IPS-NIHi7 (cell line): Measurements from ENCODE around the gene CCDC9.
"Not testable (repeated sequence)": the region's sequence is repeated elsewhere in the genome, so short reads cannot be mapped to it uniquely, and the experiment has no call there.

Experiments
- DNase-seq: peaks from one replicate; pipeline ENCODE4 v3.0.0; 2012; ENCODE audit warnings: mixed read lengths; ENCODE audit errors: extremely low spot score

The CCDC9 gene

GRCh38 chr19:47232422-47233211 is 23.7 kb upstream of the CCDC9 start:
- DNase-seq: no peak

GRCh38 chr19:47236072-47236675 is 20.2 kb upstream of the CCDC9 start:
- DNase-seq: no peak

GRCh38 chr19:47239152-47239551 is 17.2 kb upstream of the CCDC9 start:
- no peak for DNase-seq

DNA sequence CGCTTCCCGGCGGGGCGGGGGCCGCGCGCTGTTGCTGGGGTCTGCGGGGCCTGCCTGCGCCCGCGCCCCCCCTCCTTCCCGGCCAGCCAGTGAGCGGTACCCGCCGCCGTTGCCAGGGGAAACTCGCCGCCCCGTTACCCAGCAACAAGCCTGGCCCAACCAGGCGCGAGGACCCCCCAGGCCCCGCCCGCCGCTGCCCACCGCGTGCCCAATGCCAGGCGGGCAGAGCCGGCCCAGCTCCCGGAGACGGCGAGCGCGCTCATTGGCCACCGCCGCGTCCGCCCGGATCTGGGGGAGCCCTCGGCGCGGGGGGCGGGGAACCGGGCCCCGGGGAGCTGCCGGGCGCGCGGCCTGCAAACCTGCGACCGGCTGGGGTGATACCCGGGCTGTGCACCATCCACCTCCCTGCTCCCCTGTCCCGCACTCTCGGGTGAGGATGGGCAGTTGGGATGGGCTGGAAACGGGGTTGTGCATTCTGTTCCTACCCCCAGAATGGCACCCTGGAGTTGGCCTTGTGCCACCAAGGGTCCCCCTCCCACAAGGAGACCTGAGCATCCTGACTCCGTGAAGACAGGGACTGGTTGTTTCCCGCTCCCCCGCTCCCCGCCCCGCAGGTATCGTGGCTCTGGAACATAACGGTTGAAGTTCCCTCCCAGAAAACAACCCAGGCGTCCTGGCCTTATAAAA is 16.6 kb upstream of the CCDC9 start:
- DNase-seq: peak; percentile 46

- no peak for DNase-seq
Observed at GRCh38 chr19:47240556-47240955, 15.8 kb upstream of the CCDC9 start.

DNA sequence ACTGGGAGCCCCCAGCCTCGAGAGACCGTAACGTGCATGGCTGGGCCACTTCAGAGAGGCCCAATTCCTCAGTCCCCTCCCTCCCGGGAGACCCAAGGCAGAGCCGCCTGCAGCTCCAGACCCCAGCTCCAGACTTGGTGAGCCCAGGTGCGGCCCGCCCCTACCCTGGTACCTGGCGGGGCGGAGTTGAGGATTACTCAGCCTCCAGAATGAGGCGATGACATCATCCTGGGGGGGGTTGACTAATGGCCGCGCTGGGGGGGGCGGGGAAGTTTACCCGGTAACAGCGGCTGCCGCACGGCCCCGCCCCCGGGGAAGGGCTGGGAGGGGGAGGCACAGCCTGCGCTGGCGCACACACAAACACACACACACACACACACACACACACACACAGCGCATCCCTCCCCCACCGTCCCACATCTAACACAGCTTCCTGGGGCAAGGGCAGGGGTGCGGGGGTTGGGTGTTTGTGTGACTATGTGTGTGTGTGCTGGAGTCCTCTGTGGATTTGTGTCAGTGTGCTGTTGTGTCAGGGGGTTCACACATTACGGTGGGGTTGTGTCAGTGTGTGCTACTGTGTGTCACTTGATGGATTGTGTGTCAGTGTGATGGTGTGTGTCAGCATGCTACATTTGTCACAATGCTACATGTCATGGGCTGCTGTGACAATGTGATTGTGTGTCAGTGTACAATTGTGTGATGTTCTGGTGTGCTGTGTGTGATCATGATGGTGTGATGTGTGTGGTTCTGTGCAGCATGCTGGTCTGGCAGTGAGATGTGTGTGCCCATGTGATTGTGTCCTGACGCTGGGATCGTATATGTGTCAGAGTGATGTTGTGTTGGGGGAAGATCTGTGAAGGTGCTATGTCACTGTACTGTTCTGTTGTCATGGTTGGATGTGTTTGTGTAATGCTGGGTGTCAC is 15.1 kb upstream of the CCDC9 start:
- peak; percentile 76 for DNase-seq

DNA sequence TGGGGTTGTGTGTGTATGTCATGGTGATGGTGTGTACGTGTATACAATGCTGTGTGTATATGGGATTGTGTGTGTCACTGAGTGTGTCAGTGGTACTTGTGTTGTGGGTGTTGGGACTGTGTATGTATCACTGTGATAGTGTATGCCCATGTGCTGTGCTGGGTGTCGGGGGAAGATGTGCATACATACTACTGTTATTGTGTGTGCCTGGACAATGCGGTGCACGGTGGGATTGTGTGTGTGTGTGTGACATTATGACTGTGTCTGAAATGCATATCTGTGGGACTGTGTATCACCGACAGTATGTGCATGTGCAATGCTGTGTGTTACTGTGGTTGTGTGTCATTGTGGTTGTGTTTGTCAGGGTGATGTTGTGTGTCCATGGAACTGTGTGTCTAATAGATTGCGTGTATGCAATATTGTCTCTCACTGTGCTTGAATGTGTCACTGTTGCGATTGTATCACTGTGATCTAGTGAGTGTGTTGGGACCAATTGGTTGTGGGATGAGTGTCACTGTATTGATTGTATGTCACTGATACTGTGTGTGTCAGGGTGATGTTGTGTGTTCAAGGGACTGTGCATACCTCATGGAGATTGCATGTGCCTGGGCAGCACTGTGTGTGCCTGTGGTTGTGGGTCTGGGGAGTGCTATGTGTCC is 14.3 kb upstream of the CCDC9 start:
- DNase-seq: no peak

DNA sequence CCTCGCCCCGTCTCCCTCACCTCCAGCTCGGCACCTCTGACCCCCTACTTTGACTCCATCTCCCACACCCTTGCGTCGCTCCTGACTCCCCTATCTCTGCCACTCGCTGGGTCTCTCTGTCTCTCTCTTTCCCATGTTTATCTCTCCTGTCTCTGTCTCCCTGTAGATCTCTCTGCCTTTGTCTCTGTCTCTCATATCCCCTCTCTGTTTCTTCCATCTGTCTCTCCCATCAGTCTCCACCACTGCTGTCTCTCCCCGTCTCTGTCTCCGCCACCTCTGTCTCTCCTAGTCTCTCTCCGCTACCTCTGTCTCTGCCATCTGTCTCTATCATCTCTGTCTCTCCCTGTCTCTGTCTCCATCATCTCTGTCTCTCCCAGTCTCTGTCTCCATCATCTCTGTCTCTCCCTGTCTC is 13.0 kb upstream of the CCDC9 start:
- no peak for DNase-seq

GRCh38 chr19:47243776-47244547 is 12.4 kb upstream of the CCDC9 start:
- DNase-seq: peak; percentile 82

- DNase-seq: peak; percentile 48
Observed at GRCh38 chr19:47247308-47247990, 8.9 kb upstream of the CCDC9 start.

DNA sequence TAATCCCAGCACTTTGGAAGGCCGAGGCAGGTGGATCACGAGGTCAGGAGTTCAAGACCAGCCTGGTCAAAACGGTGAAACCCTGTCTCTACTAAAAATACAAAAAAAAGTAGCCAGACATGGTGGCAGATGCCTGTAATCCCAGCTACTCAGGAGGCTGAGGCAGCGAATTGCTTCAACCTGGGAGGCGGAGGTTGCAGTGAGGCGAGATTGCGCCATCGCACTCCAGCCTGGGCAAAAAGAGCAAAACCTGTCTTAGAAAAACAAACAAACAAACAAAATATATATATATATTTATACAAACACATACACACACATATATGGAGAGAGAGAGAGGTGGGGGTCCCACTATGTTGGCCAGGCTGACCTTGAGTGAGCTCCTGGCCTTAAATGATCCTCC is 3.3 kb upstream of the CCDC9 start:
- not testable (repeated sequence) for DNase-seq

GRCh38 chr19:47253467-47253881 is 2.9 kb upstream of the CCDC9 start:
- no peak for DNase-seq

DNA sequence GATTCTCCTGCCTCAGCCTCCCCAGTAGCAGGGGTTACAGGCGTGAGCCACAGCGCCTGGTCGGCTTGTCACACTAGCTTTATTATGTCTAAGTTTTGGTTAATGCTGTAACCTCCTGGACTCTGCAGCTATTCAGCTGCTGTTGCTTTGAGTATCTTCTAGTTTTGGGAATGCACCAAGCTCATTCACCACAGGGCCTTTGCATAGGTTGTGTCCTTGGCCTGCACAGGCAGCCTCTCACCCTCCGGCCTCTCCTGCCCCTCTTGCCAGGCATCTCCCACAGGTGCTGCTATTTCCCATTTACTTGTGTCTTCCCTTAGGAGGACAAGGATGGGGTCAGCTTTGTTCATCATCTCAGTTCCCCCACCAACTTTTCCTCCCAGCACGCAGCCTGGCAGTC is 2.4 kb upstream of the CCDC9 start:
- DNase-seq: no peak

DNA sequence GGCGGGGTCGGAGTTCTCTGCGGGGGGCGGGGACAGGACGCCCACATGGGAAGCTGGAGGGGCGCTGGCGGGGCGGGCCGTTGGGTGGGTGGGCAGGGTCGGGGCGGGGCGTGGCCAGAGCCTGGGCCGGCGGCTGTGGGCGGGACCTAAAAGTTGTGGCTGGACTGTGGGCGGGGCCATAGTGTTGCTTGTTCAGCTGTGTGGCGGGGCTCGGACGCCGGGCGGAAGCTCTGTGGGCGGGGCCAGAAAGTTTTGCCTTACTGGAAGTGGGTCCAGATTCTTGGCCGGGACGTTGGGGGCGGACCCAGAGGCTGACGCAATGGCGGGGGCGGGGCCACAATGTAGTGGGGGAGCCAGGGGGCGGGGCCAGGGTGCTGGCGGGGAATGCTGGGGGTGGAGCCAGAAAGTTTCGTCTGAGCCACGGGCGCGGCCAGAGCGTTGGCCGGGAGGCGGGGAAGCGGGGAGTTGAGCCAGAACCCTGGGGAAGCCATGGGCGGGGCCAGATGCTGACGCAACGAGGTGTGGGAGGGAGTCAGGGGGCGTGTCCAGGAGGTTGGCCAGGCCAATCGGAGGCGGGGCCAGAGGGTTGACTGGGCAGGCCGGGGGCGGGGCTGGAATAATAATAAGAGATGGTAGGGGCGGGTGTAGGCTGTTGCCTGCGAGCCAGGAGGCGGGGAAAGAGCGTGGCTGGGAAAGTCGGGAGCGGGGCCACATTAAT is 527 bp downstream of the CCDC9 start:
- DNase-seq: peak; percentile 95

GRCh38 chr19:47257411-47258169 is 1.3 kb downstream of the CCDC9 start:
- no peak for DNase-seq

- no peak for DNase-seq
Observed at GRCh38 chr19:47258434-47258833, 2.1 kb downstream of the CCDC9 start.

- no peak for DNase-seq
Observed at GRCh38 chr19:47258895-47259555, 2.7 kb downstream of the CCDC9 start.

- no peak for DNase-seq
Observed at GRCh38 chr19:47260476-47260875, 4.2 kb downstream of the CCDC9 start.
